SIG-M5 (cell line): ENCODE data around the gene PRKAR1B.
"Not testable (repeated sequence)": the region's sequence is repeated elsewhere in the genome, so short reads cannot be mapped to it uniquely, and the experiment has no call there.

Experiments
- DNase-seq: peaks from one replicate; lab custom pipeline; 2025; lab: John Stamatoyannopoulos, UW

The PRKAR1B gene

GRCh38 chr7:621572-622285 lies 105.4 kb downstream of the PRKAR1B start:
- no peak for DNase-seq

GRCh38 chr7:620885-621284 lies 106.2 kb downstream of the PRKAR1B start:
- no peak for DNase-seq

- no peak for DNase-seq
Observed at GRCh38 chr7:620056-620455, 107.0 kb downstream of the PRKAR1B start.

GRCh38 chr7:619368-619840 lies 107.7 kb downstream of the PRKAR1B start:
- no peak for DNase-seq

GRCh38 chr7:618539-619367 lies 108.3 kb downstream of the PRKAR1B start:
- DNase-seq, result no peak

GRCh38 chr7:617614-618538 lies 109.2 kb downstream of the PRKAR1B start:
- no peak for DNase-seq

- no peak for DNase-seq
Observed at GRCh38 chr7:613442-614140, 113.5 kb downstream of the PRKAR1B start.

GRCh38 chr7:611837-612236 lies 115.2 kb downstream of the PRKAR1B start:
- not testable (repeated sequence) for DNase-seq

- DNase-seq, result no peak
Observed at GRCh38 chr7:611281-611810, 115.7 kb downstream of the PRKAR1B start.

GRCh38 chr7:610531-611280 lies 116.4 kb downstream of the PRKAR1B start:
- DNase-seq, result no peak

- DNase-seq, result no peak
Observed at GRCh38 chr7:610141-610530, 116.9 kb downstream of the PRKAR1B start.

- DNase-seq, result no peak
Observed at GRCh38 chr7:609365-609764, 117.7 kb downstream of the PRKAR1B start.

GRCh38 chr7:608954-609353 lies 118.1 kb downstream of the PRKAR1B start:
- no peak for DNase-seq

- DNase-seq, result no peak
Observed at GRCh38 chr7:608361-608760, 118.7 kb downstream of the PRKAR1B start.

GRCh38 chr7:607938-608337 lies 119.1 kb downstream of the PRKAR1B start:
- no peak for DNase-seq

GRCh38 chr7:605661-606450 lies 121.2 kb downstream of the PRKAR1B start:
- no peak for DNase-seq

- no peak for DNase-seq
Observed at GRCh38 chr7:604884-605531, 122.1 kb downstream of the PRKAR1B start.

GRCh38 chr7:604001-604883 lies 122.8 kb downstream of the PRKAR1B start:
- DNase-seq, result peak; percentile 54
